Inferior parietal cortex (tissue), 1 donor: ENCODE data around the gene KLRG1.

Experiments
- DNase-seq: peaks from one replicate; pipeline ENCODE4 v3.0.0-alpha.2; 2016; ENCODE audit errors: extremely low spot score

KLRG1 gene

DNA sequence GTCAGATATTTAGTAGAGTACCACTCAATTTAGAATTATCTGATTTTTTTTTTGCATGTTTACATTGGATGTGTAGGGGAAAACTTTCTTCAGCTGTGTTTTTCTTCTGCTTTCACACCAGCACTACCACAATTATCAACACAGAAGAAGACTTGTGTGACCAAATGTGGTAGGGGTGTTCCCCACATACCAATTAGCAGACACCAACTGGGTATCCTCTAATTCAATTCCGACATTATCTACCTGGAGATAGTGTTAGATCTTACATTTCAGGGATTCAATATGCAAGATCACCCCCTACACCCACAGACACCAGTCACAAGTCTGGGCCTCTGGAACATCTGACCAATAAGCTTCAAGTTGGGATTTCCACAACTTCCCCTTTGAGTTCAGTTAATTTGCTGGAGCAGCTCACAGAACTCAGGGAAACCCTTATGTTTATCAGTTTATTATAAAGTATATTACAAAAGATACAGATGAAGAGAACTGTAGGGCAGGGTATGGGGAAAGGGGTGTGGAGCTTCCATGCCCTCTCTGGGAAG is 4.1 kb upstream of the KLRG1 start:
- DNase-seq: no peak

DNA sequence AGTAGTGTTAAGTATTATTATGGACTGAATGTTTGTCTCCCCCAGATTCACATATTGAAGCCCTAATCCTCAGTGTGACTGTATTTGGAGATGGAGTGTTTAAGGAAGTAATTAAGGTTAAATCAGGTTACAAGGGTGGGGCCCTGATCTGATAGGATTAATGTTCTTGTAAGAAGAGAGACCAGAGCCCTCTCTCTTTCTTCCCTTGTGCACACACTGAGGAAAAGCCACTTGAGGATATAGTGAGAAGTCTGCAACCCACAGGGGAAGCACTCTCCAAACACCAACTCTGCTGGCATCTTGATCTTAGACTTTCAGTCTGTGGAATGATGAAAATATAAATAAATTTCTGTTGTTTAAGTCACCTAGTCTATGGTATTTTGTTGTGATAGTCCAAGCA is 2.2 kb upstream of the KLRG1 start:
- no peak for DNase-seq

GRCh38 chr12:8987685-8988084 is 1.7 kb upstream of the KLRG1 start:
- no peak for DNase-seq

DNA sequence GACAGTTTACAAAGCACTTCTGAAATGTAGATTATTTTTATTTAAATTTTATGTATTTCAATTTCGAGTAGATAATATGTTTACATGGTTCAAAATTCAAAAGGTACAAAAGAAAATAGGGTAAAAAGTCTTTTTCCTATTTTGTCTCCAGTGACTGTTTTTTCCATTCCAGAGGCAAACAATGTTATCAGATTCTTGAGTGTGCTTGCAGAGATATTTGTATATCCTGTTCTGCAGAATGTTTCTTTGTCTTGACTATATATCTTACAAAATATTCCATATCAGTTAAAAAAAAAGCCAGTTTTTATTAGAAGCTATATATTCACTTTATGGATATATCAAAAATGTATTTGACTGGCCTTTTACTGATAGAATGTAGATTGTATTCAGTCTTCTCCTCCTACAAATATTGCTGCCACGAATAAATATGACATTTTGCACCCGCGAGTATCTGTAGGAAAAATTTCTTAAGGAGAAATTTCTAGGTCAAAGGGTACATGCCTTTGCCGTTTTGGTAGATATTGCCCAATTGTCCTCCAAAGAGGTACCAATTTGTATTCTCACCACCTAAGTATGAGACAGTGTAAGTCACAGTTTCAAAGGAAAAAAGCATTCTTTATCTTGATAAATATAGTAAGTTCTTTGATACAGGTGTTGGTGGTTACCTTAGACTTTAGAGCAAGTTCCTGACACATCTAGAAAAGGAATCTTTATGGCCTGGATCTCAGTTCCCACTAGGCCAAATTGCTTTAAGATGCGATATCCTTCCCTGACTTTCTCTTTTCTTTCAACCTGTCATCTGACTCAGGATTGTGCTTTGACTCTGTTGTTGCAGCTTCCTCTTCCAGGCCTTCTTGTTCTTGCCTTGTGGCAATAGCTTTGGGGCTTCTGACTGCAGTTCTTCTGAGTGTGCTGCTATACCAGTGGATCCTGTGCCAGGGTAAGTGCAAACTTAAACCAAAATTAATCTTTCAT is 2.3 kb downstream of the KLRG1 start:
- DNase-seq: no peak

- no peak for DNase-seq
Observed at GRCh38 chr12:8993827-8994226, 4.5 kb downstream of the KLRG1 start.

DNA sequence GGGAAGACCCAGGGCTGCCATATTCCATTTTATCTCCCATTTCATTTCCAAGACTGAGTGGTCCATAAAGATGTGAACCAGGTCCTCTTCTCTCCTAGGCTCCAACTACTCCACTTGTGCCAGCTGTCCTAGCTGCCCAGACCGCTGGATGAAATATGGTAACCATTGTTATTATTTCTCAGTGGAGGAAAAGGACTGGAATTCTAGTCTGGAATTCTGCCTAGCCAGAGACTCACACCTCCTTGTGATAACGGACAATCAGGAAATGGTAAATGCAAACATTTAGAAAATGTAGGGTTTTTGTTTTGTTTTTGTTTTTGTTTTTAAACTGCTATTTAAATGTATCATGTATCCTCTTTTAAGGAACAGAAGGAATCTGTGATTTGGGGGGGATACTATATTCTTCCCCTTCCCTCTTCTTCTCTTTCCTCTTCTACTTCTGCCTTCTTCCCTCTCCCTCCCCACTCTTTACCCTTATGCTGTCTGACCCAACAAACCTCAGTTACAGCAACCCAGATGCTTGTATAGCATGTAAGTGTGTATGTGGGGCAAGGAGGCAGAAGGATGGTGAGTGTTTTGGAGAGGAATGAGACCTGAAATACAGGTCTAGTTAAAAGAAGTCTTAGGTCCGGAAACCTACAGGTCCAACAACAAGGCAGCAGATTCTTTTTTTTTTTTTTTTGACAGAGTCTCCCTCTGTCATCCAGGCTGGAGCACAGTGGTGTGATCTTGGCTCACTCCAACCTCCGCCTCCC is 5.9 kb downstream of the KLRG1 start:
- DNase-seq: no peak

GRCh38 chr12:8996682-8997405 is 7.5 kb downstream of the KLRG1 start:
- no peak for DNase-seq

DNA sequence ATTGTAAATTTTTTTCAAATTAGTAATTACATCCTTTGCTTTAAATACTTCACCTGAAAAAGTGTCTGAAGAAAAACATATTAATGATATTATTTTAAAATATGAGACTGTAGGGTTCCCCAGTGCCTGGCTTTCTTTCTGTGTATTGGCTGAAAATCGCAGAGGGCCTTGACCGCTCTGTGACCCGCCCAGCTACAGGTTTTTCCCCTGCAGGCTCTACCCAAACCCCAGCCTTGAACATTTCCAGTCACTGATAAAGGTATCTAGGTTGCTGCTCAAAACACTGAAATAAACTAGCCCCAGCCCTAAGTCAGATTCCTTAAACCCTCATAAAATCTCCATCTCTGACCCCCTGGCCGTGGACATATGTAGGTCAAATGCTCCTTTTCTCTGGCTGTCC is 11.9 kb downstream of the KLRG1 start:
- DNase-seq: no peak

- no peak for DNase-seq
Observed at GRCh38 chr12:9002335-9002734, 13.0 kb downstream of the KLRG1 start.

- no peak for DNase-seq
Observed at GRCh38 chr12:9022592-9022991, 33.2 kb downstream of the KLRG1 start.

DNA sequence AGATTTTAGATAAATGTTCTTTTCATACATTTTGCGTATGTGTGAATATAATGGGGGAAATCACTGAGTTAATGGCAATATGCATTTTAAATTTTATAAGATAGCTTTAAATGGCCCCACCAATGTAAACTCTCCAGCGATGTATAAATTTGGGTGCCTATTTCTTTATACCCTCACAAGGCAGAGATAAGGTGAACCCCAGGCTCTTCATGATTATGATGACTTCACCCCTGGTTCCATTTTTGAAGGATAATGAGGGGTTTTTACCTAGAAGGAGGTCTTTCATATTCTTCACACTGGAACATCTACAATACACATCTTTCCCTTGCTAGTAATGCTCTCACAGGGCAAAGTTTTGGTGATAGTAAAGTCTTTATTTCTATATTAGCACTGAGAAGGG is 35.2 kb downstream of the KLRG1 start:
- no peak for DNase-seq

- no peak for DNase-seq
Observed at GRCh38 chr12:9027161-9028059, 38.1 kb downstream of the KLRG1 start.

- DNase-seq: no peak
Observed at GRCh38 chr12:9030776-9031175, 41.4 kb downstream of the KLRG1 start.

GRCh38 chr12:9032202-9032964 is 43.0 kb downstream of the KLRG1 start:
- no peak for DNase-seq

DNA sequence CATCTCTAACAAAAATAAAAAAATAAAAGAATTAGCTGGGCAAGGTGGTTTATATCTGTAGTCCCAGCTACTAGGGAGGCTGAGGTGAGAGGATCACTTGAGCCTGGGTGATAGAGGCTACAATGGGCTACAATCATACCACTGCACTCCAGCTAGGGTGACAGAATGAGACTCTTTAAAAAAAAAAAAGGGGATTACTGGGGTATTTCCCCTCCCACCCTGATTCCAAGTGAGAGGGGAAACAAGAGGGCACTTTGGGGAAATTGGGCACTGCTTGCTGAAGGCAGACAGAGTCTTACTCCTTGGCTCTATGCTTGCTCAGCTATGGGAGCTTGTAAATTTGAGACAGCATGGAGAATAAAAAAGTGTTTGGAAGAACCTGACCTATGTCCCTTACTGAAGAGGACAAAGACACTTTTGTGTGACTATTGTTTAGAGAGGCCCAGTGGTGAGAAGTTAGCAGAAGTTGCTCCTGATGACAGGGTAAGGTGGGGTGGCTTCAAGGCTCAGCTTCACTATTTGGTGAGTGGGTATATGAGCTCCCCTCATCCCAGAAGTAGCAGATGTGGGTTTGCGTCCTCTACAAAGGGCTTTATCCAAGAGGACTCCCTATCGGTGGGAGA is 44.0 kb downstream of the KLRG1 start:
- no peak for DNase-seq

- no peak for DNase-seq
Observed at GRCh38 chr12:9034095-9034494, 44.7 kb downstream of the KLRG1 start.

GRCh38 chr12:9036227-9036626 is 46.9 kb downstream of the KLRG1 start:
- no peak for DNase-seq

DNA sequence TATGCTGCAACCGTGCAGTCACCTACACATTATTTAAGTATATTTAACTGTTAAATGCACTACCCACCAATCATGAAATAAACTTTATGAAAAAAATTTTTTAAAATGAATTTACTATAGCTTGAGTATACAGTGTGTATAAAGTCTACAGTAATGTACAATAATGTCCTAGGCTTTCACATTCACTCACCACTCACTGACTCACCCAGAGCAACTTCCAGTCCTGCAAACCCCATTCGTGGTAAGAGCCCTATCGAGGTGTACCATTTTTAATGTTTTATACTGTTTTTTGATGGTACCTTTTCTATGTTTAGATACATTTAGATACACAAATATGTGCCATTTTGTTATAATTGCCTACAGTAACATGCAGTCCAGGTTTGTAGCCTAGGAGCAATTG is 48.1 kb downstream of the KLRG1 start:
- no peak for DNase-seq

DNA sequence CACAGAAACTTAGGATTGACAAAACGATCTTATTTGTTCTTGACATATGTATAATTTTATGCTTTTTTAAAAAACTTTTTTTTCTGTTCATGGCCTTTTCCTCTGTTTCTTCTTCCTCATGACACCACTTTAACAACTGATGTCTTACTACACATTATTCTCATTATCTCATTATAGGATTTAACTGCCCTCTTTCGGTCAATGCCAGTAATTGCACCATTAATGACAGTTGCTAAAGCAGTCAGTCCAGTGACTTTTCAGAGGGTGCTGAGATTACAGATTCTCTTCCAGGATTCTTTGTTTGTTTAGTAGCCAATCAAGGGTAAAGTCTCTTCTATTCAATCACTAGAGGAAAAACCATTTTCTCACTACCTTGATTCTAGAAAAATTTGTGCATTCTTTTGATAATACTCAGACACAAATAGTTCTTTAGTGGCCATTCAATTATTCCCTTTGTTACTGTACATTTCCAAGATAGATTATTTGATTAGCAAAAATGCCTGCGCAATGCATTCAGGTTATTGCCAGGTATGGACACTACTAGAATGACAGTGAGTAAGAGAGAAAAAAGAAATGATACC is 50.1 kb downstream of the KLRG1 start:
- DNase-seq: peak; percentile 76
